Parathyroid adenoma (tissue), 2 donors: ENCODE measurements around the gene OSBPL2.

Source experiments
- H2AFZ ChIP-seq: fragments of 300-600 bp; sonication (generic); one replicate; pipeline ENCODE4 v1.7.0; 2017; ENCODE audit warnings: antibody characterized with exemption, mild to moderate bottlenecking
- H3K27ac ChIP-seq: fragments of 300-600 bp; sonication (generic); one replicate; pipeline ENCODE4 v1.7.0; 2017
- H3K27me3 ChIP-seq: fragments of 300-600 bp; sonication (generic); one replicate; pipeline ENCODE4 v1.7.0; 2017; ENCODE audit warnings: low read length; ENCODE audit not compliant: control insufficient read depth, insufficient read depth
- H3K36me3 ChIP-seq: fragments of 300-600 bp; sonication (generic); one replicate; pipeline ENCODE4 v1.7.0; 2017; ENCODE audit warnings: low read length; ENCODE audit not compliant: control insufficient read depth, insufficient read depth
- H3K4me1 ChIP-seq: fragments of 300-600 bp; sonication (generic); one replicate; pipeline ENCODE4 v1.7.0; 2017; ENCODE audit warnings: control low read depth
- H3K4me2 ChIP-seq: fragments of 300-600 bp; sonication (generic); one replicate; pipeline ENCODE4 v1.7.0; 2017; ENCODE audit warnings: low read length
- H3K4me3 ChIP-seq: fragments of 300-600 bp; sonication (generic); one replicate; pipeline ENCODE4 v1.7.0; 2017; ENCODE audit warnings: low read depth, low read length
- H3K79me2 ChIP-seq: fragments of 300-600 bp; sonication (generic); one replicate; pipeline ENCODE4 v1.7.0; 2017; ENCODE audit warnings: control low read depth
- H3K9ac ChIP-seq: fragments of 300-600 bp; sonication (generic); one replicate; pipeline ENCODE4 v1.7.0; 2017; ENCODE audit warnings: mild to moderate bottlenecking
- H3K9me3 ChIP-seq: fragments of 300-600 bp; sonication (generic); one replicate; pipeline ENCODE4 v1.7.0; 2017; ENCODE audit warnings: low read length; ENCODE audit not compliant: control insufficient read depth
- CTCF ChIP-seq: fragments of 300-600 bp; sonication (generic); IDR thresholded peaks from one replicate; pipeline ENCODE4 v1.7.0; 2017; ENCODE audit warnings: antibody characterized with exemption, mild to moderate bottlenecking
- donor health status: primary hyperparathyroidism.

OSBPL2 gene

GRCh38 chr20:62269871-62270270 is 31.6 kb downstream of the OSBPL2 start:
- Histone ChIP-seq H3K27me3 (no peaks in the 10 kb centered on the region), H3K4me1 (no peaks in the 10 kb centered on the region), H3K4me2 (no peak overlapping the region), H3K4me3 (no peak overlapping the region), H3K79me2 (peaks cover 30% of the 10 kb centered on the region), H2AFZ (no peak overlapping the region), H3K9me3 (no peaks in the 10 kb centered on the region), H3K9ac (no peak overlapping the region), H3K36me3 (no peaks in the 10 kb centered on the region), H3K27ac (no peak overlapping the region)
- no peak for TF ChIP-seq CTCF

GRCh38 chr20:62272200-62272599 is 33.9 kb downstream of the OSBPL2 start:
- Histone ChIP-seq H3K9ac (no peak overlapping the region), H2AFZ (no peak overlapping the region), H3K9me3 (no peaks in the 10 kb centered on the region), H3K4me2 (no peak overlapping the region), H3K27ac (no peak overlapping the region), H3K27me3 (no peaks in the 10 kb centered on the region), H3K4me1 (no peaks in the 10 kb centered on the region), H3K36me3 (no peaks in the 10 kb centered on the region), H3K79me2 (peaks cover 35% of the 10 kb centered on the region), H3K4me3 (no peak overlapping the region)
- TF ChIP-seq CTCF: no peak

GRCh38 chr20:62273416-62273815 is 35.1 kb downstream of the OSBPL2 start:
- Histone ChIP-seq H3K27me3 (no peaks in the 10 kb centered on the region), H3K4me1 (no peaks in the 10 kb centered on the region), H3K79me2 (peaks cover 35% of the 10 kb centered on the region), H3K4me3 (no peak overlapping the region), H3K9ac (no peak overlapping the region), H3K36me3 (no peaks in the 10 kb centered on the region), H3K4me2 (no peak overlapping the region), H2AFZ (no peak overlapping the region), H3K27ac (no peak overlapping the region), H3K9me3 (no peaks in the 10 kb centered on the region)
- TF ChIP-seq CTCF: no peak

- TF ChIP-seq CTCF: no peak
- Histone ChIP-seq H3K4me2 (no peak overlapping the region), H3K4me3 (no peak overlapping the region), H3K27me3 (no peaks in the 10 kb centered on the region), H3K9ac (no peak overlapping the region), H3K27ac (no peak overlapping the region), H3K79me2 (peaks cover 26% of the 10 kb centered on the region), H3K9me3 (no peaks in the 10 kb centered on the region), H2AFZ (no peak overlapping the region), H3K4me1 (no peaks in the 10 kb centered on the region), H3K36me3 (no peaks in the 10 kb centered on the region)
Measured at GRCh38 chr20:62274332-62274950, 36.1 kb downstream of the OSBPL2 start.

- H3K9ac ChIP-seq: no peak overlapping the region
- TF ChIP-seq CTCF: no peak
- H3K27ac ChIP-seq: no peak overlapping the region
- H3K9me3 ChIP-seq: no peaks in the 10 kb centered on the region
- H3K27me3 ChIP-seq: no peaks in the 10 kb centered on the region
- no peak overlapping the region for H3K4me3 ChIP-seq
- no peaks in the 10 kb centered on the region for H3K4me1 ChIP-seq
- no peaks in the 10 kb centered on the region for H3K36me3 ChIP-seq
- H3K4me2 ChIP-seq: no peak overlapping the region
- H2AFZ ChIP-seq: no peak overlapping the region
- peaks cover 18% of the 10 kb centered on the region for H3K79me2 ChIP-seq
Measured at GRCh38 chr20:62275219-62275618, 36.9 kb downstream of the OSBPL2 start.
